H9 (cell line): ENCODE measurements around the gene UNCX. TPM values are rescaled to one million over a fixed set of nuclear protein-coding genes. Genes with fewer than 3 reads are reported as not detected.

Experiments used
- DNase-seq: peaks from one replicate; pipeline ENCODE4 v3.0.0-alpha.2; 2017
- H2AFZ ChIP-seq: one replicate; pipeline ENCODE4 v1.6.1; 2013; ENCODE audit warnings: mild to moderate bottlenecking, low read length, control low read depth, moderate library complexity
- H2AK5ac ChIP-seq: 2 replicates; pipeline ENCODE4 v1.6.1; 2013; ENCODE audit warnings: low read length, control low read depth, mixed read lengths; ENCODE audit not compliant: insufficient read length
- H2BK120ac ChIP-seq: one replicate; pipeline ENCODE4 v1.6.1; 2013; ENCODE audit warnings: low read depth, mild to moderate bottlenecking, low read length, control low read depth, inconsistent platforms; ENCODE audit not compliant: poor library complexity, severe bottlenecking
- H2BK12ac ChIP-seq: 2 replicates; pipeline ENCODE4 v1.6.1; 2013; ENCODE audit warnings: low read length, control low read depth, mixed read lengths, low read depth; ENCODE audit not compliant: insufficient read length
- H2BK15ac ChIP-seq: 2 replicates; pipeline ENCODE4 v1.6.1; 2013; ENCODE audit warnings: low read depth, low read length, control low read depth
- H2BK20ac ChIP-seq: one replicate; pipeline ENCODE4 v1.6.1; 2013; ENCODE audit warnings: low read depth, mild to moderate bottlenecking, low read length, control low read depth, inconsistent platforms; ENCODE audit not compliant: poor library complexity, severe bottlenecking
- H2BK5ac ChIP-seq: 2 replicates; pipeline ENCODE4 v1.6.1; 2013; ENCODE audit warnings: low read length, control low read depth, mixed read lengths; ENCODE audit not compliant: insufficient read length
- H3K14ac ChIP-seq: 2 replicates; pipeline ENCODE4 v1.6.1; 2013; ENCODE audit warnings: low read length, control low read depth; ENCODE audit not compliant: insufficient read depth
- H3K18ac ChIP-seq: 2 replicates; pipeline ENCODE4 v1.6.1; 2013; ENCODE audit warnings: low read depth, mild to moderate bottlenecking, mixed read lengths, low read length, control low read depth; ENCODE audit not compliant: insufficient read length
- H3K23ac ChIP-seq: 2 replicates; pipeline ENCODE4 v1.6.1; 2013; ENCODE audit warnings: low read length, control low read depth, mixed read lengths, low read depth; ENCODE audit not compliant: insufficient read length
- H3K23me2 ChIP-seq: 2 replicates; pipeline ENCODE4 v1.6.1; 2013; ENCODE audit warnings: low read depth, mild to moderate bottlenecking, mixed read lengths, low read length, control low read depth; ENCODE audit not compliant: insufficient read length, poor library complexity, severe bottlenecking
- H3K27ac ChIP-seq: 2 replicates; pipeline ENCODE4 v1.5.1; 2013; ENCODE audit warnings: low read length, control low read depth, mixed read lengths, low read depth; ENCODE audit not compliant: insufficient read length
- H3K27me3 ChIP-seq: 2 replicates; pipeline ENCODE4 v1.6.1; 2013; ENCODE audit warnings: low read length, control low read depth, inconsistent platforms; ENCODE audit not compliant: insufficient read depth
- H3K4ac ChIP-seq: 2 replicates; pipeline ENCODE4 v1.6.1; 2013; ENCODE audit warnings: low read depth, mild to moderate bottlenecking, control low read depth, inconsistent platforms, low read length, moderate library complexity
- H3K4me1 ChIP-seq: 2 replicates; pipeline ENCODE4 v1.6.1; 2013; ENCODE audit warnings: low read length, control low read depth, inconsistent platforms; ENCODE audit not compliant: insufficient read depth
- H3K4me2 ChIP-seq: 2 replicates; pipeline ENCODE4 v1.6.1; 2013; ENCODE audit warnings: low read length, control low read depth, mixed read lengths; ENCODE audit not compliant: insufficient read length, insufficient read depth
- H3K56ac ChIP-seq: 2 replicates; pipeline ENCODE4 v1.6.1; 2013; ENCODE audit warnings: low read depth, mild to moderate bottlenecking, mixed read lengths, low read length, control low read depth; ENCODE audit not compliant: insufficient read length
- H3K79me1 ChIP-seq: 2 replicates; pipeline ENCODE4 v1.6.1; 2013; ENCODE audit warnings: low read depth, mild to moderate bottlenecking, moderate library complexity, low read length, control low read depth, inconsistent platforms; ENCODE audit not compliant: insufficient read depth, poor library complexity, severe bottlenecking
- H3K79me2 ChIP-seq: 2 replicates; pipeline ENCODE4 v1.6.1; 2013; ENCODE audit warnings: low read length, control low read depth, inconsistent platforms; ENCODE audit not compliant: insufficient read depth
- H3K9ac ChIP-seq: 2 replicates; pipeline ENCODE4 v1.6.1; 2013; ENCODE audit warnings: low read length, control low read depth, mixed read lengths; ENCODE audit not compliant: insufficient read length; ENCODE audit errors: extremely low read depth
- H3K9me3 ChIP-seq: one replicate; pipeline ENCODE4 v1.6.1; 2013; ENCODE audit warnings: low read depth, low read length, inconsistent platforms; ENCODE audit not compliant: control insufficient read depth
- H3T11ph ChIP-seq: one replicate; pipeline ENCODE4 v1.6.1; 2013; ENCODE audit warnings: mild to moderate bottlenecking, low read length, control low read depth, inconsistent platforms
- H4K20me1 ChIP-seq: one replicate; pipeline ENCODE4 v1.6.1; 2013; ENCODE audit not compliant: control insufficient read depth, insufficient read length, insufficient read depth
- H4K5ac ChIP-seq: 2 replicates; pipeline ENCODE4 v1.6.1; 2013; ENCODE audit warnings: low read depth, mild to moderate bottlenecking, mixed read lengths, low read length, control low read depth; ENCODE audit not compliant: insufficient read length
- H4K8ac ChIP-seq: replicated peaks from 2 replicates; pipeline ENCODE4 v1.6.1; 2013; ENCODE audit warnings: low read length, control low read depth, mixed read lengths, low read depth; ENCODE audit not compliant: insufficient read length
- H4K91ac ChIP-seq: 2 replicates; pipeline ENCODE4 v1.6.1; 2013; ENCODE audit warnings: low read depth, mild to moderate bottlenecking, moderate library complexity, mixed read lengths, low read length, control low read depth; ENCODE audit not compliant: insufficient read length
- H3K27ac Mint-ChIP-seq, 3 experiments: 2 replicates in 2 of 3; 3 replicates in 1 of 3; pipeline ENCODE4 v1.8.0; 2020 to 2021; ENCODE audit warnings: mixed read lengths in 3 of 3, mild to moderate bottlenecking in 1 of 3, moderate library complexity in 1 of 3
- H3K27me3 Mint-ChIP-seq: 2 replicates; pipeline ENCODE4 v1.8.0; 2021; ENCODE audit warnings: low read depth, mild to moderate bottlenecking, moderate library complexity, mixed read lengths
- H3K36me3 Mint-ChIP-seq, 3 experiments: 2 replicates in 2 of 3; 3 replicates in 1 of 3; pipeline ENCODE4 v1.8.0; 2020 to 2021; ENCODE audit warnings: low read depth in 3 of 3, mixed read lengths in 3 of 3; ENCODE audit not compliant: insufficient read depth in 1 of 3
- H3K4me1 Mint-ChIP-seq, 2 experiments: 2 replicates each; pipeline ENCODE4 v1.8.0; 2020; ENCODE audit warnings: mixed read lengths in 2 of 2
- H3K4me3 Mint-ChIP-seq, 2 experiments: 2 replicates in 1 of 2; 3 replicates in 1 of 2; pipeline ENCODE4 v1.8.0; 2020 to 2021; ENCODE audit warnings: mild to moderate bottlenecking in 2 of 2, mixed read lengths in 2 of 2, moderate library complexity in 1 of 2
- H3K9me3 Mint-ChIP-seq, 2 experiments: 2 replicates in 1 of 2; 3 replicates in 1 of 2; pipeline ENCODE4 v1.8.0; 2020; ENCODE audit warnings: mild to moderate bottlenecking in 2 of 2, mixed read lengths in 2 of 2, moderate library complexity in 1 of 2
- CTCF ChIP-seq: fragments of 200-600 bp; sonication (generic); conservative IDR thresholded peaks from 3 replicates; pipeline ENCODE4 v1.8.0; 2021; ENCODE audit warnings: antibody characterized with exemption, mild to moderate bottlenecking
- WGBS: extraction: QIAGEN DNeasy Blood & Tissue Kit; methylation state at CpG from one replicate; pipeline ENCODE4 v1.1.7; 2013; ENCODE audit warnings: missing lambda C conversion rate, low lambda C conversion rate, mixed read lengths; ENCODE audit not compliant: insufficient read length; ENCODE audit errors: extremely low coverage; 5-methylcytosine and 5-hydroxymethylcytosine counted together
- total RNA-seq: library from RNA; stranded (reverse); gene quantifications from 2 replicates; pipeline ENCODE4 v1.2.1, GENCODE V29; 2021

UNCX gene
- total RNA-seq, 1 experiment from 2014 or later = not detected

- Histone ChIP-seq H2AFZ (no peak overlapping the region), H3K79me2 (no peaks in the 10 kb centered on the region), H4K20me1 (no peaks in the 10 kb centered on the region), H3K4me2 (no peak overlapping the region), H3K18ac (no peak overlapping the region), H3K23me2 (no peaks in the 10 kb centered on the region), H3K56ac (no peak overlapping the region), H3T11ph (no peak overlapping the region), H3K79me1 (no peaks in the 10 kb centered on the region), H2BK15ac (no peak overlapping the region), H2BK20ac (no peak overlapping the region), H3K4me1 (no peaks in the 10 kb centered on the region), H3K27ac (no peak overlapping the region), H2BK12ac (no peak overlapping the region), H4K91ac (no peak overlapping the region), H2AK5ac (no peak overlapping the region), H2BK120ac (no peak overlapping the region), H3K14ac (no peak overlapping the region), H3K27me3 (no peaks in the 10 kb centered on the region), H4K5ac (no peak overlapping the region), H3K9ac (no peak overlapping the region), H3K9me3 (no peaks in the 10 kb centered on the region), H3K23ac (no peak overlapping the region), H4K8ac (no peak overlapping the region), H2BK5ac (no peak overlapping the region), H3K4ac (no peak overlapping the region)
- DNase-seq = no peak
- no CpG with 5 or more reads among the region's 13 CpGs for WGBS
- H3K4me3 Mint-ChIP-seq = no peak overlapping the region
- peaks cover 0 to 5% of the 10 kb centered on the region in 2 experiments; a peak in 1 of 4 replicates for H3K4me1 Mint-ChIP-seq
- TF ChIP-seq CTCF = no peak
- peaks cover 36% of the 10 kb centered on the region for H3K27me3 Mint-ChIP-seq
- no peaks in the 10 kb centered on the region for H3K9me3 Mint-ChIP-seq
- no peaks in the 10 kb centered on the region for H3K36me3 Mint-ChIP-seq
- H3K27ac Mint-ChIP-seq = no peak overlapping the region
Observed at GRCh38 chr7:1257863-1258262, 25.2 kb downstream of the UNCX start.
